GM21515 (cell line): Measurements from ENCODE around the gene SERPINA10.
"Not testable (repeated sequence)": the region's sequence is repeated elsewhere in the genome, so short reads cannot be mapped to it uniquely, and the experiment has no call there.

Source experiments
- ATAC-seq: cut with Tn5 transposase; IDR thresholded peaks from one replicate; pipeline ENCODE4 v1.9.1; 2021; ENCODE audit not compliant: unreplicated experiment

The SERPINA10 gene

GRCh38 chr14:94313991-94314655, 21.1 kb upstream of the SERPINA10 start:
- no peak for ATAC-seq

- ATAC-seq = no peak
These were observed 19.6 kb upstream of the SERPINA10 start for GRCh38 chr14:94312481-94313246.

- no peak for ATAC-seq
These were observed 17.2 kb upstream of the SERPINA10 start for GRCh38 chr14:94310248-94310647.

GRCh38 chr14:94309721-94310120, 16.7 kb upstream of the SERPINA10 start:
- ATAC-seq = no peak

GRCh38 chr14:94307410-94307992, 14.4 kb upstream of the SERPINA10 start:
- ATAC-seq = no peak

GRCh38 chr14:94306047-94306978, 13.2 kb upstream of the SERPINA10 start:
- ATAC-seq = no peak

- no peak for ATAC-seq
These were observed 12.6 kb upstream of the SERPINA10 start for GRCh38 chr14:94305620-94306019.

GRCh38 chr14:94304243-94304642, 11.2 kb upstream of the SERPINA10 start:
- ATAC-seq = no peak

GRCh38 chr14:94303111-94303510, 10.0 kb upstream of the SERPINA10 start:
- ATAC-seq = no peak

- no peak for ATAC-seq
These were observed 5.1 kb upstream of the SERPINA10 start for GRCh38 chr14:94298130-94298529.

GRCh38 chr14:94296181-94296545, 3.1 kb upstream of the SERPINA10 start:
- not testable (repeated sequence) for ATAC-seq

GRCh38 chr14:94295360-94296180, 2.5 kb upstream of the SERPINA10 start:
- no peak for ATAC-seq

GRCh38 chr14:94293578-94293924, 483 bp upstream of the SERPINA10 start:
- no peak for ATAC-seq

- ATAC-seq = no peak
These were observed 569 bp downstream of the SERPINA10 start for GRCh38 chr14:94292526-94292871.

GRCh38 chr14:94291906-94292525, 1.1 kb downstream of the SERPINA10 start:
- ATAC-seq = no peak

- no peak for ATAC-seq
These were observed 1.7 kb downstream of the SERPINA10 start for GRCh38 chr14:94291159-94291905.

GRCh38 chr14:94290197-94290596, 2.9 kb downstream of the SERPINA10 start:
- ATAC-seq = no peak

GRCh38 chr14:94288610-94289465, 4.2 kb downstream of the SERPINA10 start:
- no peak for ATAC-seq
